H9 (cell line): ENCODE results near the gene LRMDA. TPM values are rescaled to one million over a fixed set of nuclear protein-coding genes. Genes with fewer than 3 reads are reported as not detected.

Experiments used
- DNase-seq: peaks from one replicate; pipeline ENCODE4 v3.0.0-alpha.2; 2017
- H2AFZ ChIP-seq: one replicate; pipeline ENCODE4 v1.6.1; 2013; ENCODE audit warnings: mild to moderate bottlenecking, low read length, control low read depth, moderate library complexity
- H2AK5ac ChIP-seq: 2 replicates; pipeline ENCODE4 v1.6.1; 2013; ENCODE audit warnings: low read length, control low read depth, mixed read lengths; ENCODE audit not compliant: insufficient read length
- H2BK120ac ChIP-seq: one replicate; pipeline ENCODE4 v1.6.1; 2013; ENCODE audit warnings: low read depth, mild to moderate bottlenecking, low read length, control low read depth, inconsistent platforms; ENCODE audit not compliant: poor library complexity, severe bottlenecking
- H2BK12ac ChIP-seq: 2 replicates; pipeline ENCODE4 v1.6.1; 2013; ENCODE audit warnings: low read length, control low read depth, mixed read lengths, low read depth; ENCODE audit not compliant: insufficient read length
- H2BK15ac ChIP-seq: 2 replicates; pipeline ENCODE4 v1.6.1; 2013; ENCODE audit warnings: low read depth, low read length, control low read depth
- H2BK20ac ChIP-seq: one replicate; pipeline ENCODE4 v1.6.1; 2013; ENCODE audit warnings: low read depth, mild to moderate bottlenecking, low read length, control low read depth, inconsistent platforms; ENCODE audit not compliant: poor library complexity, severe bottlenecking
- H2BK5ac ChIP-seq: 2 replicates; pipeline ENCODE4 v1.6.1; 2013; ENCODE audit warnings: low read length, control low read depth, mixed read lengths; ENCODE audit not compliant: insufficient read length
- H3K14ac ChIP-seq: 2 replicates; pipeline ENCODE4 v1.6.1; 2013; ENCODE audit warnings: low read length, control low read depth; ENCODE audit not compliant: insufficient read depth
- H3K18ac ChIP-seq: 2 replicates; pipeline ENCODE4 v1.6.1; 2013; ENCODE audit warnings: low read depth, mild to moderate bottlenecking, mixed read lengths, low read length, control low read depth; ENCODE audit not compliant: insufficient read length
- H3K23ac ChIP-seq: 2 replicates; pipeline ENCODE4 v1.6.1; 2013; ENCODE audit warnings: low read length, control low read depth, mixed read lengths, low read depth; ENCODE audit not compliant: insufficient read length
- H3K23me2 ChIP-seq: 2 replicates; pipeline ENCODE4 v1.6.1; 2013; ENCODE audit warnings: low read depth, mild to moderate bottlenecking, mixed read lengths, low read length, control low read depth; ENCODE audit not compliant: insufficient read length, poor library complexity, severe bottlenecking
- H3K27ac ChIP-seq: 2 replicates; pipeline ENCODE4 v1.5.1; 2013; ENCODE audit warnings: low read length, control low read depth, mixed read lengths, low read depth; ENCODE audit not compliant: insufficient read length
- H3K27me3 ChIP-seq: 2 replicates; pipeline ENCODE4 v1.6.1; 2013; ENCODE audit warnings: low read length, control low read depth, inconsistent platforms; ENCODE audit not compliant: insufficient read depth
- H3K4ac ChIP-seq: 2 replicates; pipeline ENCODE4 v1.6.1; 2013; ENCODE audit warnings: low read depth, mild to moderate bottlenecking, control low read depth, inconsistent platforms, low read length, moderate library complexity
- H3K4me1 ChIP-seq: 2 replicates; pipeline ENCODE4 v1.6.1; 2013; ENCODE audit warnings: low read length, control low read depth, inconsistent platforms; ENCODE audit not compliant: insufficient read depth
- H3K4me2 ChIP-seq: 2 replicates; pipeline ENCODE4 v1.6.1; 2013; ENCODE audit warnings: low read length, control low read depth, mixed read lengths; ENCODE audit not compliant: insufficient read length, insufficient read depth
- H3K56ac ChIP-seq: 2 replicates; pipeline ENCODE4 v1.6.1; 2013; ENCODE audit warnings: low read depth, mild to moderate bottlenecking, mixed read lengths, low read length, control low read depth; ENCODE audit not compliant: insufficient read length
- H3K79me1 ChIP-seq: 2 replicates; pipeline ENCODE4 v1.6.1; 2013; ENCODE audit warnings: low read depth, mild to moderate bottlenecking, moderate library complexity, low read length, control low read depth, inconsistent platforms; ENCODE audit not compliant: insufficient read depth, poor library complexity, severe bottlenecking
- H3K79me2 ChIP-seq: 2 replicates; pipeline ENCODE4 v1.6.1; 2013; ENCODE audit warnings: low read length, control low read depth, inconsistent platforms; ENCODE audit not compliant: insufficient read depth
- H3K9ac ChIP-seq: 2 replicates; pipeline ENCODE4 v1.6.1; 2013; ENCODE audit warnings: low read length, control low read depth, mixed read lengths; ENCODE audit not compliant: insufficient read length; ENCODE audit errors: extremely low read depth
- H3K9me3 ChIP-seq: one replicate; pipeline ENCODE4 v1.6.1; 2013; ENCODE audit warnings: low read depth, low read length, inconsistent platforms; ENCODE audit not compliant: control insufficient read depth
- H3T11ph ChIP-seq: one replicate; pipeline ENCODE4 v1.6.1; 2013; ENCODE audit warnings: mild to moderate bottlenecking, low read length, control low read depth, inconsistent platforms
- H4K20me1 ChIP-seq: one replicate; pipeline ENCODE4 v1.6.1; 2013; ENCODE audit not compliant: control insufficient read depth, insufficient read length, insufficient read depth
- H4K5ac ChIP-seq: 2 replicates; pipeline ENCODE4 v1.6.1; 2013; ENCODE audit warnings: low read depth, mild to moderate bottlenecking, mixed read lengths, low read length, control low read depth; ENCODE audit not compliant: insufficient read length
- H4K8ac ChIP-seq: replicated peaks from 2 replicates; pipeline ENCODE4 v1.6.1; 2013; ENCODE audit warnings: low read length, control low read depth, mixed read lengths, low read depth; ENCODE audit not compliant: insufficient read length
- H4K91ac ChIP-seq: 2 replicates; pipeline ENCODE4 v1.6.1; 2013; ENCODE audit warnings: low read depth, mild to moderate bottlenecking, moderate library complexity, mixed read lengths, low read length, control low read depth; ENCODE audit not compliant: insufficient read length
- H3K27ac Mint-ChIP-seq, 3 experiments: 2 replicates in 2 of 3; 3 replicates in 1 of 3; pipeline ENCODE4 v1.8.0; 2020 to 2021; ENCODE audit warnings: mixed read lengths in 3 of 3, mild to moderate bottlenecking in 1 of 3, moderate library complexity in 1 of 3
- H3K27me3 Mint-ChIP-seq: 2 replicates; pipeline ENCODE4 v1.8.0; 2021; ENCODE audit warnings: low read depth, mild to moderate bottlenecking, moderate library complexity, mixed read lengths
- H3K36me3 Mint-ChIP-seq, 3 experiments: 2 replicates in 2 of 3; 3 replicates in 1 of 3; pipeline ENCODE4 v1.8.0; 2020 to 2021; ENCODE audit warnings: low read depth in 3 of 3, mixed read lengths in 3 of 3; ENCODE audit not compliant: insufficient read depth in 1 of 3
- H3K4me1 Mint-ChIP-seq, 2 experiments: 2 replicates each; pipeline ENCODE4 v1.8.0; 2020; ENCODE audit warnings: mixed read lengths in 2 of 2
- H3K4me3 Mint-ChIP-seq, 2 experiments: 2 replicates in 1 of 2; 3 replicates in 1 of 2; pipeline ENCODE4 v1.8.0; 2020 to 2021; ENCODE audit warnings: mild to moderate bottlenecking in 2 of 2, mixed read lengths in 2 of 2, moderate library complexity in 1 of 2
- H3K9me3 Mint-ChIP-seq, 2 experiments: 2 replicates in 1 of 2; 3 replicates in 1 of 2; pipeline ENCODE4 v1.8.0; 2020; ENCODE audit warnings: mild to moderate bottlenecking in 2 of 2, mixed read lengths in 2 of 2, moderate library complexity in 1 of 2
- CTCF ChIP-seq: fragments of 200-600 bp; sonication (generic); conservative IDR thresholded peaks from 3 replicates; pipeline ENCODE4 v1.8.0; 2021; ENCODE audit warnings: antibody characterized with exemption, mild to moderate bottlenecking
- WGBS: extraction: QIAGEN DNeasy Blood & Tissue Kit; methylation state at CpG from one replicate; pipeline ENCODE4 v1.1.7; 2013; ENCODE audit warnings: missing lambda C conversion rate, low lambda C conversion rate, mixed read lengths; ENCODE audit not compliant: insufficient read length; ENCODE audit errors: extremely low coverage; 5-methylcytosine and 5-hydroxymethylcytosine counted together
- total RNA-seq: library from RNA; stranded (reverse); gene quantifications from 2 replicates; pipeline ENCODE4 v1.2.1, GENCODE V29; 2021

LRMDA gene
- total RNA-seq, 1 experiment from 2014 or later, result 1.8 TPM

GRCh38 chr10:75396631-75397495 lies 34.6 kb upstream of the LRMDA start:
- H4K20me1 ChIP-seq, result no peaks in the 10 kb centered on the region
- peaks cover 12 to 30% of the 10 kb centered on the region in 2 experiments for H3K4me1 Mint-ChIP-seq
- no peak overlapping the region for H2BK120ac ChIP-seq
- H2BK12ac ChIP-seq, result no peak overlapping the region
- no peak overlapping the region for H3K27ac Mint-ChIP-seq
- H3K56ac ChIP-seq, result no peak overlapping the region
- no CpG with 5 or more reads among the region's 71 CpGs for WGBS
- no peak overlapping the region for H3K23ac ChIP-seq
- H3K4me2 ChIP-seq, result peak overlapping the region; percentile 60
- H4K91ac ChIP-seq, result no peak overlapping the region
- H3K14ac ChIP-seq, result no peak overlapping the region
- H3K23me2 ChIP-seq, result peaks cover 20% of the 10 kb centered on the region
- H3K79me1 ChIP-seq, result no peaks in the 10 kb centered on the region
- H4K8ac ChIP-seq, result no peak overlapping the region
- no peak for TF ChIP-seq CTCF
- no peak overlapping the region for H4K5ac ChIP-seq
- H2AK5ac ChIP-seq, result no peak overlapping the region
- no peak overlapping the region for H3T11ph ChIP-seq
- H3K4me3 Mint-ChIP-seq, result peak overlapping the region; percentile 44 to 75
- no peaks in the 10 kb centered on the region; the same call in none of the 2 replicates for H3K4me1 ChIP-seq
- DNase-seq, result peak; percentile 50
- no peaks in the 10 kb centered on the region; a peak in 1 of 7 replicates for H3K36me3 Mint-ChIP-seq
- H3K79me2 ChIP-seq, result no peaks in the 10 kb centered on the region
- peaks cover 69% of the 10 kb centered on the region for H3K27me3 ChIP-seq
- H3K9me3 ChIP-seq, result no peaks in the 10 kb centered on the region
- H3K27me3 Mint-ChIP-seq, result peaks cover 98% of the 10 kb centered on the region
- H3K27ac ChIP-seq, result no peak overlapping the region
- no peak overlapping the region for H3K18ac ChIP-seq
- H3K4ac ChIP-seq, result no peak overlapping the region
- peaks cover 0 to 8% of the 10 kb centered on the region in 2 experiments; a peak in 1 of 5 replicates for H3K9me3 Mint-ChIP-seq
- no peak overlapping the region for H2BK15ac ChIP-seq
- H3K9ac ChIP-seq, result no peak overlapping the region
- H2BK5ac ChIP-seq, result no peak overlapping the region
- H2AFZ ChIP-seq, result no peak overlapping the region
- H2BK20ac ChIP-seq, result no peak overlapping the region
